AG08396 (cell line): ENCODE data around the gene CMIP.
"Not testable (repeated sequence)": the region's sequence is repeated elsewhere in the genome, so short reads cannot be mapped to it uniquely, and the experiment has no call there.

Source experiments
- DNase-seq: peaks from one replicate; pipeline ENCODE4 v3.0.0; 2012; ENCODE audit warnings: low spot score, mixed read lengths

The CMIP gene

GRCh38 chr16:81568749-81569087 is 124.1 kb downstream of the CMIP start:
- no peak for DNase-seq

GRCh38 chr16:81569361-81570034 is 124.9 kb downstream of the CMIP start:
- no peak for DNase-seq

GRCh38 chr16:81570151-81570846 is 125.7 kb downstream of the CMIP start:
- DNase-seq: no peak

GRCh38 chr16:81571175-81571574 is 126.6 kb downstream of the CMIP start:
- DNase-seq: no peak

GRCh38 chr16:81571592-81572385 is 127.2 kb downstream of the CMIP start:
- DNase-seq: no peak

GRCh38 chr16:81572386-81573144 is 128.0 kb downstream of the CMIP start:
- no peak for DNase-seq

GRCh38 chr16:81573533-81574020 is 129.0 kb downstream of the CMIP start:
- no peak for DNase-seq

GRCh38 chr16:81574168-81574567 is 129.6 kb downstream of the CMIP start:
- no peak for DNase-seq

GRCh38 chr16:81575307-81575706 is 130.7 kb downstream of the CMIP start:
- DNase-seq: no peak

- no peak for DNase-seq
Measured at GRCh38 chr16:81575834-81576233, 131.2 kb downstream of the CMIP start.

- DNase-seq: no peak
Measured at GRCh38 chr16:81576696-81577095, 132.1 kb downstream of the CMIP start.

GRCh38 chr16:81577272-81577671 is 132.7 kb downstream of the CMIP start:
- DNase-seq: not testable (repeated sequence)

GRCh38 chr16:81578076-81578475 is 133.5 kb downstream of the CMIP start:
- DNase-seq: no peak

GRCh38 chr16:81578636-81579413 is 134.2 kb downstream of the CMIP start:
- no peak for DNase-seq

GRCh38 chr16:81581107-81581506 is 136.5 kb downstream of the CMIP start:
- DNase-seq: no peak

GRCh38 chr16:81582655-81583441 is 138.2 kb downstream of the CMIP start:
- no peak for DNase-seq

GRCh38 chr16:81583893-81584631 is 139.5 kb downstream of the CMIP start:
- peak; percentile 77 for DNase-seq

- DNase-seq: no peak
Measured at GRCh38 chr16:81585785-81586184, 141.2 kb downstream of the CMIP start.

GRCh38 chr16:81586417-81586816 is 141.8 kb downstream of the CMIP start:
- DNase-seq: no peak
